ENCODE results near the gene CD24.

- TF ChIP-seq CTCF (IDR thresholded peaks at IDR 0.05) (no peak), ZFX (IDR thresholded peaks at IDR 0.05; ENCODE audit: borderline replicate concordance) (no peak)
Observed at GRCh38 chr6:106927531-106928398, 46.8 kb downstream of the CD24 start.

All from 22Rv1 (cell line).